H9 (cell line): ENCODE results near the gene MAP4K3. TPM values are rescaled to one million over a fixed set of nuclear protein-coding genes. Genes with fewer than 3 reads are reported as not detected.

Experiments
- DNase-seq: peaks from one replicate; pipeline ENCODE4 v3.0.0-alpha.2; 2017
- H2AFZ ChIP-seq: one replicate; pipeline ENCODE4 v1.6.1; 2013; ENCODE audit warnings: mild to moderate bottlenecking, low read length, control low read depth, moderate library complexity
- H2AK5ac ChIP-seq: 2 replicates; pipeline ENCODE4 v1.6.1; 2013; ENCODE audit warnings: low read length, control low read depth, mixed read lengths; ENCODE audit not compliant: insufficient read length
- H2BK120ac ChIP-seq: one replicate; pipeline ENCODE4 v1.6.1; 2013; ENCODE audit warnings: low read depth, mild to moderate bottlenecking, low read length, control low read depth, inconsistent platforms; ENCODE audit not compliant: poor library complexity, severe bottlenecking
- H2BK12ac ChIP-seq: 2 replicates; pipeline ENCODE4 v1.6.1; 2013; ENCODE audit warnings: low read length, control low read depth, mixed read lengths, low read depth; ENCODE audit not compliant: insufficient read length
- H2BK15ac ChIP-seq: 2 replicates; pipeline ENCODE4 v1.6.1; 2013; ENCODE audit warnings: low read depth, low read length, control low read depth
- H2BK20ac ChIP-seq: one replicate; pipeline ENCODE4 v1.6.1; 2013; ENCODE audit warnings: low read depth, mild to moderate bottlenecking, low read length, control low read depth, inconsistent platforms; ENCODE audit not compliant: poor library complexity, severe bottlenecking
- H2BK5ac ChIP-seq: 2 replicates; pipeline ENCODE4 v1.6.1; 2013; ENCODE audit warnings: low read length, control low read depth, mixed read lengths; ENCODE audit not compliant: insufficient read length
- H3K14ac ChIP-seq: 2 replicates; pipeline ENCODE4 v1.6.1; 2013; ENCODE audit warnings: low read length, control low read depth; ENCODE audit not compliant: insufficient read depth
- H3K18ac ChIP-seq: 2 replicates; pipeline ENCODE4 v1.6.1; 2013; ENCODE audit warnings: low read depth, mild to moderate bottlenecking, mixed read lengths, low read length, control low read depth; ENCODE audit not compliant: insufficient read length
- H3K23ac ChIP-seq: 2 replicates; pipeline ENCODE4 v1.6.1; 2013; ENCODE audit warnings: low read length, control low read depth, mixed read lengths, low read depth; ENCODE audit not compliant: insufficient read length
- H3K23me2 ChIP-seq: 2 replicates; pipeline ENCODE4 v1.6.1; 2013; ENCODE audit warnings: low read depth, mild to moderate bottlenecking, mixed read lengths, low read length, control low read depth; ENCODE audit not compliant: insufficient read length, poor library complexity, severe bottlenecking
- H3K27ac ChIP-seq: 2 replicates; pipeline ENCODE4 v1.5.1; 2013; ENCODE audit warnings: low read length, control low read depth, mixed read lengths, low read depth; ENCODE audit not compliant: insufficient read length
- H3K27me3 ChIP-seq: 2 replicates; pipeline ENCODE4 v1.6.1; 2013; ENCODE audit warnings: low read length, control low read depth, inconsistent platforms; ENCODE audit not compliant: insufficient read depth
- H3K4ac ChIP-seq: 2 replicates; pipeline ENCODE4 v1.6.1; 2013; ENCODE audit warnings: low read depth, mild to moderate bottlenecking, control low read depth, inconsistent platforms, low read length, moderate library complexity
- H3K4me1 ChIP-seq: 2 replicates; pipeline ENCODE4 v1.6.1; 2013; ENCODE audit warnings: low read length, control low read depth, inconsistent platforms; ENCODE audit not compliant: insufficient read depth
- H3K4me2 ChIP-seq: 2 replicates; pipeline ENCODE4 v1.6.1; 2013; ENCODE audit warnings: low read length, control low read depth, mixed read lengths; ENCODE audit not compliant: insufficient read length, insufficient read depth
- H3K56ac ChIP-seq: 2 replicates; pipeline ENCODE4 v1.6.1; 2013; ENCODE audit warnings: low read depth, mild to moderate bottlenecking, mixed read lengths, low read length, control low read depth; ENCODE audit not compliant: insufficient read length
- H3K79me1 ChIP-seq: 2 replicates; pipeline ENCODE4 v1.6.1; 2013; ENCODE audit warnings: low read depth, mild to moderate bottlenecking, moderate library complexity, low read length, control low read depth, inconsistent platforms; ENCODE audit not compliant: insufficient read depth, poor library complexity, severe bottlenecking
- H3K79me2 ChIP-seq: 2 replicates; pipeline ENCODE4 v1.6.1; 2013; ENCODE audit warnings: low read length, control low read depth, inconsistent platforms; ENCODE audit not compliant: insufficient read depth
- H3K9ac ChIP-seq: 2 replicates; pipeline ENCODE4 v1.6.1; 2013; ENCODE audit warnings: low read length, control low read depth, mixed read lengths; ENCODE audit not compliant: insufficient read length; ENCODE audit errors: extremely low read depth
- H3K9me3 ChIP-seq: one replicate; pipeline ENCODE4 v1.6.1; 2013; ENCODE audit warnings: low read depth, low read length, inconsistent platforms; ENCODE audit not compliant: control insufficient read depth
- H3T11ph ChIP-seq: one replicate; pipeline ENCODE4 v1.6.1; 2013; ENCODE audit warnings: mild to moderate bottlenecking, low read length, control low read depth, inconsistent platforms
- H4K20me1 ChIP-seq: one replicate; pipeline ENCODE4 v1.6.1; 2013; ENCODE audit not compliant: control insufficient read depth, insufficient read length, insufficient read depth
- H4K5ac ChIP-seq: 2 replicates; pipeline ENCODE4 v1.6.1; 2013; ENCODE audit warnings: low read depth, mild to moderate bottlenecking, mixed read lengths, low read length, control low read depth; ENCODE audit not compliant: insufficient read length
- H4K8ac ChIP-seq: replicated peaks from 2 replicates; pipeline ENCODE4 v1.6.1; 2013; ENCODE audit warnings: low read length, control low read depth, mixed read lengths, low read depth; ENCODE audit not compliant: insufficient read length
- H4K91ac ChIP-seq: 2 replicates; pipeline ENCODE4 v1.6.1; 2013; ENCODE audit warnings: low read depth, mild to moderate bottlenecking, moderate library complexity, mixed read lengths, low read length, control low read depth; ENCODE audit not compliant: insufficient read length
- H3K27ac Mint-ChIP-seq, 3 experiments: 2 replicates in 2 of 3; 3 replicates in 1 of 3; pipeline ENCODE4 v1.8.0; 2020 to 2021; ENCODE audit warnings: mixed read lengths in 3 of 3, mild to moderate bottlenecking in 1 of 3, moderate library complexity in 1 of 3
- H3K27me3 Mint-ChIP-seq: 2 replicates; pipeline ENCODE4 v1.8.0; 2021; ENCODE audit warnings: low read depth, mild to moderate bottlenecking, moderate library complexity, mixed read lengths
- H3K36me3 Mint-ChIP-seq, 3 experiments: 2 replicates in 2 of 3; 3 replicates in 1 of 3; pipeline ENCODE4 v1.8.0; 2020 to 2021; ENCODE audit warnings: low read depth in 3 of 3, mixed read lengths in 3 of 3; ENCODE audit not compliant: insufficient read depth in 1 of 3
- H3K4me1 Mint-ChIP-seq, 2 experiments: 2 replicates each; pipeline ENCODE4 v1.8.0; 2020; ENCODE audit warnings: mixed read lengths in 2 of 2
- H3K4me3 Mint-ChIP-seq, 2 experiments: 2 replicates in 1 of 2; 3 replicates in 1 of 2; pipeline ENCODE4 v1.8.0; 2020 to 2021; ENCODE audit warnings: mild to moderate bottlenecking in 2 of 2, mixed read lengths in 2 of 2, moderate library complexity in 1 of 2
- H3K9me3 Mint-ChIP-seq, 2 experiments: 2 replicates in 1 of 2; 3 replicates in 1 of 2; pipeline ENCODE4 v1.8.0; 2020; ENCODE audit warnings: mild to moderate bottlenecking in 2 of 2, mixed read lengths in 2 of 2, moderate library complexity in 1 of 2
- WGBS: extraction: QIAGEN DNeasy Blood & Tissue Kit; methylation state at CpG from one replicate; pipeline ENCODE4 v1.1.7; 2013; ENCODE audit warnings: missing lambda C conversion rate, low lambda C conversion rate, mixed read lengths; ENCODE audit not compliant: insufficient read length; ENCODE audit errors: extremely low coverage; 5-methylcytosine and 5-hydroxymethylcytosine counted together
- total RNA-seq: library from RNA; stranded (reverse); gene quantifications from 2 replicates; pipeline ENCODE4 v1.2.1, GENCODE V29; 2021
- TF ChIP-seq, protein P1 (sequence below): fragments of 200-600 bp; sonication (generic); conservative IDR thresholded peaks from 3 replicates; pipeline ENCODE4 v1.8.0; 2021; ENCODE audit warnings: antibody characterized with exemption, mild to moderate bottlenecking

Gene MAP4K3
- total RNA-seq, 1 experiment from 2014 or later, result 37.9 TPM

DNA sequence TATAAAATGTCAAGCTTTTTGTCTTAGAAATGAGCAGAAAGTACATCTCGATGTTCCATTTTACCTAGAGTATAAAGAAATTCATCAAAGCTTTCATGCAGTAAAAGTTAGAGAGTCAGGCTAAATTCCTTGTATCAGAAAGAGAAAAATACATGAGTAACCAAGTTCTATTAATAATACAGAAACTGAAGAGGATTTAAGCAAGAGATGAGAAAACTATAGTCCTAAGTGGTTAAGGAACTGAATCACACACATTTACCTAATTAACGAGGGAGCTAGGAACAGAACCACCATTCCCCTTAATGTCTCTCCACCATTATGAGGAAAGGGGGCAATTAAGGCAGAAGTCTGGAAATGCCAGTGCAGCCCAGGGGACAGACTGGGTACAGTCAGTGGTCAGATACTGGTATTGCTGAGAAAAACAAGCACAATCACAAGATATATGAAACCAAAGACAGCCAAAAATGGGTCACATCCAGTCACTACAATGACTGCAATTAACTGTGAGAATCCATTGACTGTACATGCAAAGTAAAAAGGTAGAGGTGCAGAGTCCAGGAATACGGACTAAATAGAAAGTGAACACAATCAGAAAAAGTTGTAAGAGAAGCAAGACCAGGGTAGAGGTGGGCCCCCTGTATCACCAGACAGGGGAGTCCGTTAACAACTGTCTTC is 23.9 kb downstream of the MAP4K3 start:
- no peak overlapping the region for H3T11ph ChIP-seq
- no peak overlapping the region for H3K14ac ChIP-seq
- H3K23ac ChIP-seq, result no peak overlapping the region
- H4K20me1 ChIP-seq, result no peaks in the 10 kb centered on the region
- TF ChIP-seq, protein P1, sequence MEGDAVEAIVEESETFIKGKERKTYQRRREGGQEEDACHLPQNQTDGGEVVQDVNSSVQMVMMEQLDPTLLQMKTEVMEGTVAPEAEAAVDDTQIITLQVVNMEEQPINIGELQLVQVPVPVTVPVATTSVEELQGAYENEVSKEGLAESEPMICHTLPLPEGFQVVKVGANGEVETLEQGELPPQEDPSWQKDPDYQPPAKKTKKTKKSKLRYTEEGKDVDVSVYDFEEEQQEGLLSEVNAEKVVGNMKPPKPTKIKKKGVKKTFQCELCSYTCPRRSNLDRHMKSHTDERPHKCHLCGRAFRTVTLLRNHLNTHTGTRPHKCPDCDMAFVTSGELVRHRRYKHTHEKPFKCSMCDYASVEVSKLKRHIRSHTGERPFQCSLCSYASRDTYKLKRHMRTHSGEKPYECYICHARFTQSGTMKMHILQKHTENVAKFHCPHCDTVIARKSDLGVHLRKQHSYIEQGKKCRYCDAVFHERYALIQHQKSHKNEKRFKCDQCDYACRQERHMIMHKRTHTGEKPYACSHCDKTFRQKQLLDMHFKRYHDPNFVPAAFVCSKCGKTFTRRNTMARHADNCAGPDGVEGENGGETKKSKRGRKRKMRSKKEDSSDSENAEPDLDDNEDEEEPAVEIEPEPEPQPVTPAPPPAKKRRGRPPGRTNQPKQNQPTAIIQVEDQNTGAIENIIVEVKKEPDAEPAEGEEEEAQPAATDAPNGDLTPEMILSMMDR, result no peak
- no peak overlapping the region for H2BK5ac ChIP-seq
- no peak overlapping the region for H3K27ac ChIP-seq
- Mint-ChIP-seq H3K4me1 (peaks cover 61 to 63% of the 10 kb centered on the region in 2 experiments), H3K27ac (peak overlapping the region in 2 of 3 experiments; percentile 52 to 78; a peak in 5 of 7 replicates), H3K4me3 (no peak overlapping the region), H3K27me3 (no peaks in the 10 kb centered on the region), H3K9me3 (no peaks in the 10 kb centered on the region), H3K36me3 (no peaks in the 10 kb centered on the region)
- peaks cover 27% of the 10 kb centered on the region; the same call in 1 of the 2 replicates for H3K79me2 ChIP-seq
- no peak overlapping the region for H2BK15ac ChIP-seq
- H3K4me1 ChIP-seq, result peaks cover 12% of the 10 kb centered on the region; the same call in 1 of the 2 replicates
- H4K5ac ChIP-seq, result no peak overlapping the region
- H2AFZ ChIP-seq, result no peak overlapping the region
- H3K9ac ChIP-seq, result no peak overlapping the region
- no peak overlapping the region for H3K4ac ChIP-seq
- H3K23me2 ChIP-seq, result no peaks in the 10 kb centered on the region
- H3K56ac ChIP-seq, result no peak overlapping the region
- no peak overlapping the region for H2BK120ac ChIP-seq
- no peak for DNase-seq
- H3K9me3 ChIP-seq, result no peaks in the 10 kb centered on the region
- no CpG with 5 or more reads among the region's 4 CpGs for WGBS
- H2BK12ac ChIP-seq, result no peak overlapping the region
- no peak overlapping the region for H2BK20ac ChIP-seq
- no peak overlapping the region for H2AK5ac ChIP-seq
- no peaks in the 10 kb centered on the region for H3K27me3 ChIP-seq
- no peak overlapping the region for H3K18ac ChIP-seq
- H4K8ac ChIP-seq, result no peak overlapping the region
- no peaks in the 10 kb centered on the region for H3K79me1 ChIP-seq
- no peak overlapping the region for H4K91ac ChIP-seq
- H3K4me2 ChIP-seq, result no peak overlapping the region
